HepG2 (cell line): ENCODE measurements around the gene GPATCH2. TPM values are rescaled to one million over a fixed set of nuclear protein-coding genes. Genes with fewer than 3 reads are reported as not detected.
"Not testable (repeated sequence)": the region's sequence is repeated elsewhere in the genome, so short reads cannot be mapped to it uniquely, and the experiment has no call there.

ENCODE experiments used
- ATAC-seq: fragments of 200-7000 bp; cut with Tn5 transposase; 3 replicates; pipeline ENCODE4 v1.9.1; 2020; ENCODE audit warnings: mild to moderate bottlenecking, moderate library complexity
- BruUV-seq: library from RNA; stranded (reverse); fragments of 400-500 nt; replicated peaks from 2 replicates; lab custom pipeline; 2021; lab: Mats Ljungman, UMichigan
- CTCF ChIA-PET: fragments of 300-600 bp; formaldehyde crosslinking; extraction: SDS; loops from one replicate; lab custom pipeline; 2021; ENCODE audit warnings: low total read pairs, inconsistent platforms, low intra/inter-chr PET ratio; lab: Yijun Ruan, JAX
- POLR2A ChIA-PET: fragments of 350-600 bp; sonication (Branson Sonifier 250); formaldehyde crosslinking; loops from one replicate; lab custom pipeline; 2020; ENCODE audit warnings: antibody characterized with exemption, inconsistent platforms; lab: Yijun Ruan, JAX
- DNase-seq: peaks from one replicate; pipeline ENCODE4 v3.0.0-alpha.2; 2015; ENCODE audit warnings: low spot score
- FAIRE-seq: peaks from 3 replicates; lab custom pipeline; 2011; peaks lifted over from hg19 to GRCh38; lab: Jason Lieb, UNC
- H2AFZ ChIP-seq: one replicate; pipeline ENCODE4 v1.6.1; 2011; ENCODE audit warnings: low read length, inconsistent platforms
- H3K27ac ChIP-seq: fragments of 300-600 bp; 3 replicates; pipeline ENCODE4 v1.8.0; 2011; ENCODE audit warnings: mixed run types, mild to moderate bottlenecking, mixed read lengths, low read length, inconsistent platforms; ENCODE audit not compliant: insufficient read depth; ENCODE audit errors: extremely low read length
- H3K27me3 ChIP-seq, 2 experiments: fragments of 200-600 bp in 1 of 2; 2 replicates in 1 of 2; 3 replicates in 1 of 2; pipeline versions ENCODE4 v1.6.0 to v1.8.0; 2011; ENCODE audit warnings: low read length in 2 of 2, mild to moderate bottlenecking in 2 of 2, moderate library complexity in 2 of 2, inconsistent platforms in 1 of 2; ENCODE audit not compliant: insufficient read depth in 2 of 2, control insufficient read depth in 1 of 2
- H3K36me3 ChIP-seq, 2 experiments: fragments of 200-600 bp in 1 of 2; replicated peaks in 1 of 2; 2 replicates in 1 of 2; 3 replicates in 1 of 2; pipeline versions ENCODE4 v1.5.1 to v1.8.0; 2011; ENCODE audit warnings: low read length in 2 of 2, inconsistent platforms in 1 of 2; ENCODE audit not compliant: insufficient read depth in 2 of 2, control insufficient read depth in 1 of 2
- H3K4me1 ChIP-seq: 2 replicates; pipeline ENCODE4 v1.5.1; 2012; ENCODE audit warnings: low read length, inconsistent platforms; ENCODE audit not compliant: insufficient read depth
- H3K4me2 ChIP-seq: 2 replicates; pipeline ENCODE4 v1.6.0; 2011; ENCODE audit warnings: low read depth, low read length, inconsistent platforms
- H3K4me3 ChIP-seq, 3 experiments: fragments of 200-600 bp in 1 of 3; sonication (generic), shearing (Covaris generic) in 1 of 3; replicated peaks in 1 of 3; 2 replicates each; pipeline ENCODE4 v1.5.1; 2011 to 2016; ENCODE audit warnings: low read length in 3 of 3, inconsistent platforms in 2 of 3, low read depth in 2 of 3, mild to moderate bottlenecking in 2 of 3, control low read depth in 1 of 3, mixed read lengths in 1 of 3; ENCODE audit not compliant: insufficient read depth in 1 of 3
- H3K79me2 ChIP-seq: one replicate; pipeline ENCODE4 v1.6.1; 2011; ENCODE audit warnings: low read length, inconsistent platforms; ENCODE audit not compliant: insufficient read depth
- H3K9ac ChIP-seq: 2 replicates; pipeline ENCODE4 v1.6.0; 2011; ENCODE audit warnings: mild to moderate bottlenecking, low read depth, low read length, inconsistent platforms; ENCODE audit not compliant: insufficient read depth
- H3K9me3 ChIP-seq: 2 replicates; pipeline ENCODE4 v1.5.1; 2012; ENCODE audit warnings: mild to moderate bottlenecking, low read length
- H4K20me1 ChIP-seq: 2 replicates; pipeline ENCODE4 v1.6.0; 2011; ENCODE audit warnings: inconsistent platforms, mild to moderate bottlenecking, low read length, moderate library complexity; ENCODE audit not compliant: insufficient read depth
- GPN1 ChIP-seq: sonication (generic); formaldehyde crosslinking; IDR thresholded peaks from 2 replicates; pipeline ENCODE4 v1.5.1; 2020; ENCODE audit warnings: missing genetic modification reagents, borderline replicate concordance
- HNRNPK ChIP-seq: fragments of 200-400 bp; formaldehyde crosslinking; IDR thresholded peaks from 2 replicates; pipeline ENCODE4 v1.6.1; 2018; ENCODE audit warnings: low read length, low read depth, moderate library complexity, mild to moderate bottlenecking; ENCODE audit not compliant: poor library complexity, severe bottlenecking
- WGBS: methylation state at CpG from one replicate; pipeline ENCODE4 v1.1.6; 2017; ENCODE audit warnings: low lambda C conversion rate; 5-methylcytosine and 5-hydroxymethylcytosine counted together
- in situ Hi-C: cut with HindIII; loops from 2 replicates; pipeline ENCODE4 v1.10.0; 2017; ENCODE audit warnings: low pct_unique_long_range_greater_than_20kb; ENCODE audit not compliant: extremely low pct_ligation_motif_present
- intact Hi-C: fragments of 100-400 bp; cut with micrococcal nuclease; formaldehyde crosslinking; loops from one replicate; pipeline ENCODE4 v1.10.0; 2022; ENCODE audit not compliant: unreplicated experiment
- polyA plus RNA-seq, 8 experiments: library from polyadenylated mRNA; depleted of rRNA in 3 of 8; stranded (reverse) in 7 of 8; unstranded in 1 of 8; fragments of >200 nt; fragmentation: Illumina TruSeq in 4 of 8; extraction: Trizol in 4 of 8; gene quantifications; 2 replicates each; pipeline versions ENCODE4 v1.2.1 to v1.2.3, GENCODE V29; 2011 to 2016; ENCODE audit warnings: low read depth in 4 of 8, missing spikeins in 1 of 8, mixed read lengths in 1 of 8; ENCODE audit not compliant: insufficient read depth in 1 of 8
- total RNA-seq, 5 experiments: library from RNA; depleted of rRNA; stranded (reverse); fragments of >200 nt; fragmentation: Illumina TruSeq; extraction: Trizol; gene quantifications; 2 replicates each; pipeline ENCODE4 v1.2.3, GENCODE V29; 2016; ENCODE audit warnings: low read depth in 1 of 5

Gene GPATCH2
- total and polyA plus RNA-seq, 2 of the 13 experiments (the other 11 are each of a cell fraction or from before 2014, with no cell fraction given), result 3.5 to 15.7 TPM

DNA sequence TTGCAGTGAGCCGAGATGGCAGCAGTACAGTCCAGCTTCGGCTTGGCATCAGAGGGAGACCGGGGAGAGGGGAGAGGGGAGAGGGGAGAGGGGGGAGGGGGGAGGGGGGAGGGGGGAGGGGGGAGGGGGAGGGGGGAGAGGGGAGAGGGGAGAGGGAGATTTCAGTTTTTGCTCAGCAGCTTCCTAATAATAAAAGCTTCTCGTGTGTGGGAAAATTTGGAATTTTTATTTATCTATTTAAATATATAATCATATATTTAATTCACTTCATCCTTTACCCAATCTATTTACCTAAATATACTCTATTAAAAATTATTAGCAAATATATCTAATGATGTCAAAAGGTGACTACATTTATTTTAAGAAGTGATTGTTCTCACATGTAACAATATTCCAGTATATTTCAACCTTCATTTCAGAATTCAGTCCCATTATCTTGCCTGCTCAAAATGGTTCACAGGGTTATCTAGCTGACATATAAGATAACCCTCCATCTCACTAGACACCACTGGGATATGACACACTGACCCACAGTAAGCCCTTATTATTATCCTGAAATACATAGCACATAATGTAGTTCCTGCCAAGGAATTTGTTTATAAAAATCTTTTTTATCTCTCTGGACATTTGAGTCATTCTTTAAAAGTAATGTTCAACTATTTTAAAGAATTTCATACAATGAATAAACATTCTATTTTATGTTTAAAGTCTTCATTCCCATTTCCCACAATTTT lies 105.9 kb downstream of the GPATCH2 start:
- DNase-seq (no peak), ATAC-seq (no peak), FAIRE-seq (no peak)
- no peak overlapping the region for H3K4me3 ChIP-seq
- 93% methylated on average over 4 of the region's 4 CpGs for WGBS
- ChIA-PET POLR2A (no interaction called here), CTCF (no interaction called here)
- H3K79me2 ChIP-seq, result no peaks in the 10 kb centered on the region
- BruUV-seq, result no TSS peak
- no peaks in the 10 kb centered on the region for H4K20me1 ChIP-seq
- TF ChIP-seq HNRNPK (peak; percentile 88), GPN1 (CRISPR knock-in tag) (no peak)
- no peaks in the 10 kb centered on the region for H3K27me3 ChIP-seq
- no peak overlapping the region for H2AFZ ChIP-seq
- no peak overlapping the region for H3K9ac ChIP-seq
- H3K9me3 ChIP-seq, result no peaks in the 10 kb centered on the region
- in situ Hi-C loops (no loop called here), intact Hi-C loops (no loop called here)
- H3K4me1 ChIP-seq, result no peaks in the 10 kb centered on the region
- H3K27ac ChIP-seq, result no peak overlapping the region
- no peaks in the 10 kb centered on the region for H3K36me3 ChIP-seq
- no peak overlapping the region for H3K4me2 ChIP-seq

DNA sequence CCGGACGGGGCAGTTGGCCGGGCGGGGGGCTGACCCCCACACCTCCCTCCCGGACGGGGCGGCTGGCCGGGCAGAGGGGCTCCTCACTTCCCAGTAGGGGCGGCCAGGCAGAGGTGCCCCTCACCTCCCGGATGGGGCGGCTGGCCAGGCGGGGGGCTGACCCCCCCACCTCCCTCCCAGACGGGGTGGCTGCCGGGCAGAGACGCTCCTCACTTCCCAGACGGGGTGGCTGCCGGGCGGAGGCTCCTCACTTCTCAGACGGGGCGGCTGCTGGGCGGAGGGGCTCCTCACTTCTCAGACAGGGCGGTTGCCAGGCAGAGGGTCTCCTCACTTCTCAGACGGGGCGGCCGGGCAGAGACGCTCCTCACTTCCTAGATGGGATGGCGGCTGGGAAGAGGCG lies 107.0 kb downstream of the GPATCH2 start:
- in situ Hi-C loops, H2AFZ ChIP-seq, H3K9ac ChIP-seq, H3K27ac ChIP-seq, BruUV-seq, H3K4me3 ChIP-seq, H4K20me1 ChIP-seq, H3K4me2 ChIP-seq, POLR2A ChIA-PET, FAIRE-seq, ATAC-seq, DNase-seq, H3K9me3 ChIP-seq, H3K4me1 ChIP-seq, H3K27me3 ChIP-seq, CTCF ChIA-PET, H3K79me2 ChIP-seq, H3K36me3 ChIP-seq, intact Hi-C loops: not testable (repeated sequence)
- WGBS, result 100% methylated on average over 1 of the region's 28 CpGs
